Choroid plexus epithelial cell (primary cell): ENCODE data around the gene ZNF394.

Source experiments
- DNase-seq: peaks from one replicate; pipeline ENCODE4 v3.0.0-alpha.2; 2010; ENCODE audit warnings: low read depth
- H3K4me3 ChIP-seq: 2 replicates; pipeline ENCODE4 v1.5.1; 2011; ENCODE audit warnings: low read depth, mild to moderate bottlenecking, control low read depth, low read length, moderate library complexity
- CTCF ChIP-seq: conservative IDR thresholded peaks from 2 replicates; pipeline ENCODE4 v1.5.1; 2011; ENCODE audit warnings: low read depth, mild to moderate bottlenecking, control low read depth, inconsistent platforms, low read length, moderate library complexity

The ZNF394 gene

GRCh38 chr7:99452541-99452940 lies 47.5 kb downstream of the ZNF394 start:
- DNase-seq: no peak
- no peak for TF ChIP-seq CTCF
- no peak overlapping the region for H3K4me3 ChIP-seq

DNA sequence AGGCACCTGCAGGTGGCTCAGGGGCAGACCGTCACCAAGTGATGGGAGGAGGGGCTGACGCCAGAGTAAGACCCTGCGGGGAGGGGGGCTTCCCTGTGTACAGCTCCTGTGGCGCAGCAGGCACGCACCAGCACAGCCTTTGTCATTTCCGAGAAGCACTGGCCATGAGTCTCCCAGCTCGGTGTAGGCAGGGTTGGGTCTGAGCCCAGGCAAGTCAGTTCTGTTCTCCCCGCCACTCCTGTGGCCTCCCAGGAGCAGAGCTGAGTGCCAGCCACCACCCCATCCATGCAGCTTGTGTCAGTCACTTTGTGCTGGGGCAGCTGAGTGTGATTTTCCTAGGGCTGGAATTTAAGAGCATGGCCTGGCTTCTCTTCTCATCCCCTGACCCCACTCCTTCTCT lies 48.1 kb downstream of the ZNF394 start:
- no peak overlapping the region for H3K4me3 ChIP-seq

DNA sequence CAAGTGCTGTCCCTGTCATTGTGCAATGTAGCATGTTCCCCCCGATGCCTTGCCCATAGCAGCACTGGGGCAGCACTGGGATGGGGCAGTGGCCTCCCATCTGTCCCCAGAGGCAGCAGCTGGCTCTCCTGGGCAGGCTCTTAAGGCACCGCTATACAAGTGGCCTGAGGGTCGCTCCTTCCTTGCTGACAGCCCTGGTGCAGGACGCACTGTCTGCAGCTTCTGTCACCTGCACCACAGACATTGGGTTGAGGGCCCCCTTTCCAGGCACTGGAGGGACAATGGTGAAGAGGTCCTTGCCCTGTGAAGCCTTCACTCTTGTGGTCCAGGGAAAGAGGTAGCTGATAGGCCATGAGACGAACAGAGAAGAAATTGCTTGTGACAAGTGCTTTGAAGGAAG lies 50.8 kb downstream of the ZNF394 start:
- TF ChIP-seq CTCF: no peak
- no peak for DNase-seq
- no peak overlapping the region for H3K4me3 ChIP-seq

More for the DNA sequence above, 48.1 kb downstream of the ZNF394 start:
- DNase-seq: no peak
- no peak for TF ChIP-seq CTCF

DNA sequence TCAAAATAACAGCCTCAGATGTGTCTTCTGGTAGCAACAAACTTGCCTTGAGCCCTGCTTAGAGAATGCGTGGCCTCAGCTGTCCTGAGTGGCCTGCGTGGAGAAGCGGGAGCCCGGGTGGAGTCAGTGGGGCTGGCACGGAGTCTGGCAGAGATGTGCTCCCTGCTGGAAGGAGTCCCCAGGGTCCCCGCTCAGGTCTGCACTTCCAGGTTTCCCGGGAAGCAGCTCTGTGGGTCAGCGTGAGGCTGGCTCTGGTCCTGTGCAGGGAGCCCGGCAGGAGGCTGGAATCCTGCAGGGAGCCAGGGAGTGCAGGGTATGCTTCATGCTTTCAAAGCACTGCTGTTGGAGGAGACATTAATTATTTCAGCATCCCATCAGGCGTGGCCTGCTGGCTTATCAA lies 51.2 kb downstream of the ZNF394 start:
- DNase-seq: no peak
- no peak for TF ChIP-seq CTCF
- H3K4me3 ChIP-seq: no peak overlapping the region

GRCh38 chr7:99447943-99448342 lies 52.1 kb downstream of the ZNF394 start:
- no peak for DNase-seq
- H3K4me3 ChIP-seq: no peak overlapping the region
- no peak for TF ChIP-seq CTCF

DNA sequence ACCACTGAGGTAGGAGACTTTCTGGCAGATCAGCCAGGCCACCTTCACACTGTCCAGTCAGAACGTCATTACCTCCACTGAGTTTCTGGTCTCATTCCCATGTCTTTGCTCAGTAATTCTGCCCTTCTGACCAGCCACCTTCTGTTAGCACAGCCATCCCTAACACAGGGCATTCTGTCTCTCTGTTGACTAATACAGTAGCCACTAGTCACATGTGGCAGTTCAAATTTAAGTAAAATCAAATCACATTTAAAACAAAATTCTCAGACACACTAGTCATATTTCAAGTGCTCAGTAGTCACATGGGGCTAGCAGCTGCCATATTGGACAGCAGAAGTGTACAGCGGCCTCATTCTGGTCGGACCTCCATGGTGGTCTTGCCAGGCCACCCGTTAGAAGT lies 54.0 kb downstream of the ZNF394 start:
- TF ChIP-seq CTCF: no peak
- DNase-seq: no peak
- no peak overlapping the region for H3K4me3 ChIP-seq
